ENCODE measurements around the gene ATG2A. TPM values are rescaled to one million over a fixed set of nuclear protein-coding genes. Genes with fewer than 3 reads are reported as not detected.

Gene ATG2A
- polyA plus RNA-seq, result 3.9 TPM

DNA sequence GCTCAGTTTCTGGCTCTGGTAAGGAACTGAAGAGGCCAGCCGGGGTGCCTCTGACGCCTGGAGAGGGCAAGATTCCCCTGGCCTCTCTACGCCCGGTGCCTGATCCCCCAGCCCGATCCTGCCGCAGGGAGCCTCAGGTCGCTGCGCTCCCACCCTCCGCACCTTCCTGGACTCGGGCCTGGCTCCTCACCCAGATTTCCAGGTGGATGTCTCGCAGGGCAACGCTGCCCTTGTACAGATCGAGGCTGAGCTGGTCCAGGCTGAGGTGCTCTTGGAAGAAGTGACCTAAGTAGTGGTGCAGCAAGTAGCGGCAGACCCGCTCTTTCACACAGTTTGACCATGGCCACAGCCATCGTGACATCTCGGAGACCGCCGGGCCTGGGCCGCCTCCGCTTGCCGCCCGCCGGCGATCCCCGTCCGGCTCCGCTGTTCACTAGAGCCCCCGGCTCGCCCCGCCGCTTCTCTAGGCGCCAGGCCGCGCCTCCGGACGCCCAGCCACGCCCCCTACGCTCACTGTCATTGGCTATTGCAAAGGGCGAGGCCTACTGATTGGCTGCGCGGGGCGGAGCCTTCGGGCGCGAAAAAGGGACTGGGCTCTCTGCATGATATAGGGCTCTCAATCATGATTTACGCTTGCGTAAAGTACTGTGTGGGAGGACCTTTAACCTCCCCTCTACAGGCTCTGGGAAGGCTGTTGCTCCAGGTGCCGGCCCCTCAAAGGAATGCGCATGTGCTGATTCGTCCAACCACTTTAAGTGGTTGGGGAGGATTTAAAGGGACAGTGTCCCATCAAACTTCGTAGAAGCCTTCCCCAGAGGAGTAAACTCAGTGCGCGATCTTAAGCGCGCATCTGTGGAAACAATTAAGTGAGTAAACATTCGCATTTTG is at the start of gene ATG2A:
Gene ATG2A (minus strand): TSS at position 435 of the 888 bp plus-strand sequence. CDS start 74 bp downstream, at position 361.
- H3K4me1 Mint-ChIP-seq, result peaks cover 16 to 26% (median 21%) of the 10 kb centered on the region in 3 donors
- peak within 1 kb of the TSS; percentile 47 to 96 (median 90) for H3K27ac Mint-ChIP-seq
- H3K9me3 Mint-ChIP-seq, result no peaks in the 10 kb centered on the region

DNA sequence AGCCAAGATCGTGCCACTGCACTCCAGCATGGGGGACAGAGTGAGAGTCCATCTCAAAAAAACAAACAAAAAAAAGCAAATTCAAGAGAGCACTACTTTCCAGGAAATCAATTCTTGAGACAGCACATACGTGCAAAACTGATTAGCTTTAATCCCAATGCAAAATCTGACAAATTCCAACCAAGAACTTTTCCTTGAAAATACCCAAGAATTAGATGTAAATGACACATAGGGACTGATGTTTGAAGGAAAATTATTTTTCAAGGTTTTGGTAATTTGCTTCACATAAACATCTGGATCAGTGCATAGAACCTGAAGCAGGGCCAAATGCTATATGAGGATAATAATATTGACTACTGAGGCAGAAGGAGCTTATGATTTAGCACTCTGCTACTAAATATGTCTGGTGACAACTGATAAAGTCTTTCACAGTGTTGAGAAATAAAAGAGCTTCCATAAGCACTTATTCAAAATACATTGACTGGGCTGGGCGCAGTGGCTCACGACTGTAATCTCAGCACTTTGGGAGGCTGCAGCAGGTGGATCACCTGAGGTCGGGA is 46.1 kb upstream of the ATG2A start:
- Mint-ChIP-seq H3K36me3 (peaks cover 2% of the 10 kb centered on the region), H3K4me1 (peaks cover 7 to 9% (median 7%) of the 10 kb centered on the region in 3 donors), H3K4me3 (no peak overlapping the region), H3K27me3 (no peaks in the 10 kb centered on the region), H3K27ac (no peak overlapping the region), H3K9me3 (no peaks in the 10 kb centered on the region)

More for the DNA sequence above, at the start of gene ATG2A:
- H3K4me3 Mint-ChIP-seq, result peak within 1 kb of the TSS; percentile 82 to 96 (median 89)
- H3K36me3 Mint-ChIP-seq, result no peaks in the 10 kb centered on the region
- no peaks in the 10 kb centered on the region for H3K27me3 Mint-ChIP-seq

GRCh38 chr11:64960719-64961118 is 43.7 kb upstream of the ATG2A start:
- Mint-ChIP-seq H3K27me3 (peaks cover 2% of the 10 kb centered on the region), H3K4me3 (no peak overlapping the region), H3K9me3 (no peaks in the 10 kb centered on the region), H3K36me3 (no peaks in the 10 kb centered on the region), H3K27ac (no peak overlapping the region), H3K4me1 (peaks cover 5 to 7% (median 7%) of the 10 kb centered on the region in 3 donors)

- no peak overlapping the region for H3K4me3 Mint-ChIP-seq
- H3K36me3 Mint-ChIP-seq, result no peaks in the 10 kb centered on the region
- no peak overlapping the region for H3K27ac Mint-ChIP-seq
- H3K27me3 Mint-ChIP-seq, result peaks cover 2% of the 10 kb centered on the region
- H3K9me3 Mint-ChIP-seq, result no peaks in the 10 kb centered on the region
- H3K4me1 Mint-ChIP-seq, result peaks cover 5 to 7% (median 5%) of the 10 kb centered on the region in 3 donors
Measured at GRCh38 chr11:64959498-64959897, 42.5 kb upstream of the ATG2A start.

GRCh38 chr11:64954201-64954600 is 37.2 kb upstream of the ATG2A start:
- Mint-ChIP-seq H3K9me3 (no peaks in the 10 kb centered on the region), H3K36me3 (no peaks in the 10 kb centered on the region), H3K27ac (no peak overlapping the region), H3K4me3 (no peak overlapping the region), H3K4me1 (peaks cover 0 to under 1% (median 0%) of the 10 kb centered on the region in 3 donors), H3K27me3 (peaks cover 2% of the 10 kb centered on the region)

GRCh38 chr11:64951529-64951928 is 34.5 kb upstream of the ATG2A start:
- H3K27ac Mint-ChIP-seq, result no peak overlapping the region

DNA sequence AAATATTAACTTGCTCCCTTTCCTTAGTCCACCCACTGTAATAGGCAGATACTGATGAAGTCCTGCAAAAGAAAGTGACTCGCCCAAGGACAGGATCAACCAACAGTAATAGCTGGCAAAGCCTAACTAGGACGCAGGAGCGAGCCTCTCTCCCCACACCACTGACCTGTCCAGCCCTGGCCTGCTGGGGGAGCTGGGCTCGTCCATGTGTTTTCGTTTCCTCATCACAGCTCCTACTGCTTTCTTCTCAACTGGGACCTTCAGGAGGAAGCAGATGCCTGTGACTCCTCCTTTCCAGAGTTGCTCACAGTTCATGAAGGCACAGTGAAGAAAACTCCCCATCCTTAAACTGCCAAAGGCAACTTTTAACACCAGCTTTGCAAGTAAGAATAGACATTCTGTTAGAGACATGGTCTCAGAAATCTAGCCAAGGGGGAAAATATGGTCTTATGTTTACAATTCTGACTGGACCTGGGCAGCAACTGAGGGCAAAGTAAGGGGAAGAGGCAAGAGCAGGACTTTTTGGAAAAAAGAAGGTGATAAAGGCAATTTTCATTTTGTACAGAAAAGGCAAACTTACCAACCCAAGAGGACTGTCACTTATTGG is 30.3 kb upstream of the ATG2A start:
- H3K27me3 Mint-ChIP-seq, result peaks cover 3% of the 10 kb centered on the region
- H3K9me3 Mint-ChIP-seq, result no peaks in the 10 kb centered on the region
- no peak overlapping the region for H3K27ac Mint-ChIP-seq
- no peak overlapping the region for H3K4me3 Mint-ChIP-seq
- H3K4me1 Mint-ChIP-seq, result no peaks in the 10 kb centered on the region
- H3K36me3 Mint-ChIP-seq, result no peaks in the 10 kb centered on the region

More at GRCh38 chr11:64951529-64951928, 34.5 kb upstream of the ATG2A start:
- Mint-ChIP-seq H3K36me3 (no peaks in the 10 kb centered on the region), H3K4me3 (no peak overlapping the region), H3K4me1 (no peaks in the 10 kb centered on the region), H3K27me3 (no peaks in the 10 kb centered on the region), H3K9me3 (no peaks in the 10 kb centered on the region)

- H3K9me3 Mint-ChIP-seq, result no peaks in the 10 kb centered on the region
- peaks cover 3% of the 10 kb centered on the region for H3K36me3 Mint-ChIP-seq
- no peaks in the 10 kb centered on the region for H3K27me3 Mint-ChIP-seq
- no peak overlapping the region for H3K4me3 Mint-ChIP-seq
- H3K27ac Mint-ChIP-seq, result no peak overlapping the region
- H3K4me1 Mint-ChIP-seq, result no peaks in the 10 kb centered on the region
Measured at GRCh38 chr11:64936539-64936938, 19.5 kb upstream of the ATG2A start.

DNA sequence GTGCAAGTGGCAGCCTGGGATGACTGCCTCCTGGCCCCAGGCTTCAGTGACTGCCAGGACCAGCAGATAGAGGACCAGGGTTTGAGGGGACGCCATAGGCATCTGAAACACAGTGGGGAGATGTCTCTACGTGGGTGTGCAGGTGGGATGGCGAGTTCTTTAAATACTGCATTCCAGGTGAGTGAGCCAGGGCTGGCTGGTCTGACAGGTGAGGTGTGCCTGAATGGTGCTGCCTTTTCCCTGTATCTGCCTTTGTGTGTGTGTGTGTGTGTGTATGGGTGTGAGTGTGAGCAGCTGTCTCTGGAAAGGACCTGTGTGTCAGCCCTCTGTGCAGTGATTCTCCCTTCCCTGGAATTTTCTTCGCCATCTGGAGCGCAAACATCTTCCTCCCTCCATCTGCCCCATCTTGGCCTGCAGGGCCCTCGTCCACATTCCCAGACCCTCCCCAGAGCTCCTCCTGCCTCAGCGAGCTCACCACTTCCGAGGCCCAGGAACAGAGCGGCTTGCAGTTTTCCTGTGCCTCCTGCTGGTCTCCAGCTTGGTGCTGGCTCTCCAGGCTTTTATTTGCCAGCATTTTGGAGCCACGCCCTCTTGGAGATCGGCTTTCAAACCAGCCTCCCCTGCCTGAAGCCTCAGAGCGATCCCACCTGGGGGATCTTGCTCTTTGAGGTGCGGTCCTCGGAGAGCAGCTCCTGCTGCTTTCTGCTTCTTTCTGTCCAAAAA is 18.5 kb upstream of the ATG2A start, which contains the start of gene GPHA2:
Gene GPHA2 (minus strand): TSS at position 535 of the 723 bp plus-strand sequence. CDS start 433 bp downstream, at position 102.
- no peaks in the 10 kb centered on the region for H3K4me1 Mint-ChIP-seq
- no peak within 1 kb of the TSS for H3K4me3 Mint-ChIP-seq
- no peaks in the 10 kb centered on the region for H3K27me3 Mint-ChIP-seq
- peaks cover 3% of the 10 kb centered on the region for H3K36me3 Mint-ChIP-seq
- H3K9me3 Mint-ChIP-seq, result no peaks in the 10 kb centered on the region
- peak within 1 kb of the TSS in 1 of 3 donors; percentile 63 for H3K27ac Mint-ChIP-seq

GRCh38 chr11:64934682-64935358 is 17.8 kb upstream of the ATG2A start:
- Mint-ChIP-seq H3K27ac (peak overlapping the region in 1 of 3 donors; percentile 63), H3K36me3 (peaks cover 3% of the 10 kb centered on the region), H3K9me3 (no peaks in the 10 kb centered on the region), H3K4me1 (peaks cover 0 to 3% (median 0%) of the 10 kb centered on the region in 3 donors), H3K27me3 (no peaks in the 10 kb centered on the region), H3K4me3 (no peak overlapping the region)

DNA sequence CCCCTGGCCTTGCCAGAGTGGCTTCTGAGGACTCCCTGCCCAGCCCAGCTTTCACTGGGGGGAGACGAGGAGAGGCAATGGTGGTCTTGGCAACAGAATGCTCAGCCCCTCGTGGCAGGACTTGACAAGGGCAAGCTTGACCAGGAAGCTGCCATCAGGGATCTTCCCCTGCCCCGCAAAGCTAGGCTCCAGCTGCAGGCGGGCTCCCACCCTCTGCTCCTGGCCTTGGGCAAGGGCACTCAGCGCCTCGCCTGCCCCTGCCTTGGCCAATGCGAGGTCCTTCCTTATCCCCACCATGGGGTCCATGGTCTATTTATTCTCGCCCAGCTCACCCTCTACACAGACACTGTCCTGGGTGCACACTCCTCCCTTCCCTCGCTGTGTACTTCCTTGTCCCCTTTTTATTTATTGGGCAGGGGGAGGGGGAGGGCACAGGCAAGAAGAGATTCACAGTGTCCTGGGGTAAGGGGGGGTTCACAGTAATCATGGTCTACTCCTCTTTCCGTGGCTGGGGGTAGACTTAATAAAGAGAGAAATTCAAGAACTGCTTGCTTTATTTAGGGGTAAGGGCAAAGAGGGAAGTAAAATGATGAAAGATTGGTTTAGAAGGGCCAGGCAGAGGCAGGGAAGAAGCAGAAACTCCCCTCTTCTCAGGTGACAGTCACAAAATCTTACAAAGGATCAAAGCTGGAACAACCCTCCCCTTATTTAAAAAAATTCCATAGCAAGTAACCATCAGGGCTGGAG is 17.1 kb upstream of the ATG2A start:
- Mint-ChIP-seq H3K27ac (peak overlapping the region in 1 of 3 donors; percentile 63), H3K27me3 (no peaks in the 10 kb centered on the region), H3K4me1 (peaks cover 0 to 3% (median 0%) of the 10 kb centered on the region in 3 donors), H3K9me3 (no peaks in the 10 kb centered on the region), H3K4me3 (no peak overlapping the region), H3K36me3 (peaks cover 3% of the 10 kb centered on the region)

DNA sequence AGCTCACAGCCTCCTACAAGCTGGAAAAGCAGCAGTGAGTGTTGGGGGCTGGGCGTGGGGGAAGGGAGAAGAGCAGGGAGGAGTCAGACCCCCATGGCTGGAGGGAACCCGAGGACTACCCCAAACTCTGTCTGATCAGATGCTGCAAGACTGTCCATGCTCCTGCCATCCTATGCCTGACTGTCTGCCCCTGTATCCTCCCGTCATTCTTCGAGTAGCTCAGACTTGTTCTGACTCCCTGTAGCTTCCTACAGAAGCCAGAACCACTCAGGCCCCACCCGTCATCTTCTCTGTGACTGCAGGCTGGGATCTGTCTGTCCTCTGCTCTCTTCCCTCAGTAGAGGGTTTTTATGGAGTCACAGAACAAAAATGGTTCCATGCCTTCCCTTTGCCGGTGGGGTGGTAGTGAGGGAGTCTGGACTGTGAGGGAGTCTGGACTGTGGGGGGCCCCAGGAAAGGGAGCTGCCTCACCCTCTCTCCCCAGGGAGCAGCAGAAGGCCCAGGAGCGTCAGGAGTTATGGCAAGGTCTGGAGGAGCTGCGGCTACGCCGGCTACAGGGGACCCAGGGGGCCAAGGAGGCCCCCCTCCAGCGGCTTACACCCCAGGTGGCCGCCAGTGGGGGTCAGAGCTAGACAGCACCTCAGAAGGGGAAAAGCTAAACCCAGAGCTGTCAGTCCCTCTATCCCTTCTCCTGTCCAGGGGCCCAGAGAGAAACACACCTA is 16.4 kb upstream of the ATG2A start:
- Mint-ChIP-seq H3K36me3 (peaks cover 3% of the 10 kb centered on the region), H3K9me3 (no peaks in the 10 kb centered on the region), H3K4me1 (peaks cover 0 to 3% (median 0%) of the 10 kb centered on the region in 3 donors), H3K27me3 (no peaks in the 10 kb centered on the region), H3K4me3 (no peak overlapping the region), H3K27ac (no peak overlapping the region)

DNA sequence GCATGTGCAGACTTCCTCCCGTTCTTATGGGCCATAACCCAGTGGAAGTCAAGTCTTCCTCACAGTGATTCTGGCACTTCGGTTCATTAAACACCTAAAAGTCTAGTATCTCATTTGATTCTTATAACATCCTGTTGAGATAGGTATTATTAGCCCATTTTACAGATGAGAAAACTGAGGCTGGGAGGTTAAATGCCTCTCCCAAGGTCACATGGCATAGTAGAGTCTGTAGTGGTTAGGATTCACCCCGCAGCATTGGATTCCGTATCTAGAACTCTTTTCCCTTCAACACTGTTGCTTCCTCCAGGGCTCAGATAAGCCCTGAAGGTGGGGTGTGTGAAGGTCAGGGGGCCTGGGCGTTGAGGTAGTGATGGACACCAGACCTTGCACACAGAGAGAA is 15.3 kb upstream of the ATG2A start:
- Mint-ChIP-seq H3K27ac (no peak overlapping the region), H3K4me3 (no peak overlapping the region), H3K27me3 (no peaks in the 10 kb centered on the region), H3K36me3 (peaks cover 3% of the 10 kb centered on the region), H3K4me1 (peaks cover 0 to 3% (median 0%) of the 10 kb centered on the region in 3 donors), H3K9me3 (no peaks in the 10 kb centered on the region)

All from IgD-negative memory B cell (primary cell).